SKM-1 treated with dmso at 0.1 percent for 144 hours (cell line): ENCODE data around the gene MARCKS.
"Not testable (repeated sequence)": the region's sequence is repeated elsewhere in the genome, so short reads cannot be mapped to it uniquely, and the experiment has no call there.

Experiments
- DNase-seq: peaks from one replicate; lab custom pipeline; 2025; ENCODE audit not compliant: unreplicated experiment; lab: John Stamatoyannopoulos, UW

Gene MARCKS

GRCh38 chr6:113882336-113883022 is 25.3 kb downstream of the MARCKS start:
- DNase-seq, result no peak

- no peak for DNase-seq
Observed at GRCh38 chr6:113884011-113884410, 26.9 kb downstream of the MARCKS start.

- DNase-seq, result no peak
Observed at GRCh38 chr6:113886512-113886911, 29.4 kb downstream of the MARCKS start.

- no peak for DNase-seq
Observed at GRCh38 chr6:113888493-113888892, 31.3 kb downstream of the MARCKS start.

GRCh38 chr6:113888956-113889630 is 31.9 kb downstream of the MARCKS start:
- DNase-seq, result no peak

- no peak for DNase-seq
Observed at GRCh38 chr6:113893451-113893850, 36.3 kb downstream of the MARCKS start.

GRCh38 chr6:113893866-113894265 is 36.7 kb downstream of the MARCKS start:
- DNase-seq, result no peak

- DNase-seq, result no peak
Observed at GRCh38 chr6:113894712-113895674, 37.8 kb downstream of the MARCKS start.

- DNase-seq, result no peak
Observed at GRCh38 chr6:113901482-113901881, 44.3 kb downstream of the MARCKS start.

GRCh38 chr6:113903666-113904330 is 46.7 kb downstream of the MARCKS start:
- DNase-seq, result no peak

GRCh38 chr6:113907102-113907815 is 50.1 kb downstream of the MARCKS start:
- DNase-seq, result no peak

- DNase-seq, result no peak
Observed at GRCh38 chr6:113908801-113909200, 51.7 kb downstream of the MARCKS start.

GRCh38 chr6:113909224-113909856 is 52.2 kb downstream of the MARCKS start:
- peak; percentile 41 for DNase-seq

GRCh38 chr6:113910285-113910684 is 53.1 kb downstream of the MARCKS start:
- not testable (repeated sequence) for DNase-seq
